WTC11 (cell line): ENCODE measurements around the gene RPL36A. TPM values are rescaled to one million over a fixed set of nuclear protein-coding genes. Genes with fewer than 3 reads are reported as not detected.

ENCODE experiments used
- ATAC-seq: fragments of 200-7000 bp; cut with Tn5 transposase; 2 replicates; pipeline ENCODE4 v1.10.0; 2021; ENCODE audit warnings: mild to moderate bottlenecking, moderate library complexity
- CTCF ChIA-PET: fragments of 300-600 bp; sonication (Branson Sonifier 250); formaldehyde crosslinking; loops from one replicate; lab custom pipeline; 2021; ENCODE audit warnings: antibody characterized with exemption; lab: Charles Lee
- POLR2A ChIA-PET: fragments of 350-600 bp; sonication (Branson Sonifier 250); formaldehyde crosslinking; loops from one replicate; lab custom pipeline; 2021; ENCODE audit warnings: antibody characterized with exemption; lab: Charles Lee
- DNase-seq: peaks from one replicate; pipeline ENCODE4 v3.0.0; 2021; ENCODE audit warnings: low spot score
- H3K27ac Mint-ChIP-seq: 2 replicates; pipeline ENCODE4 v1.8.0; 2021; ENCODE audit warnings: mixed read lengths
- H3K27me3 Mint-ChIP-seq: 2 replicates; pipeline ENCODE4 v1.8.0; 2021; ENCODE audit warnings: low read depth, mild to moderate bottlenecking, moderate library complexity, mixed read lengths
- H3K36me3 Mint-ChIP-seq: 2 replicates; pipeline ENCODE4 v1.8.0; 2021; ENCODE audit warnings: mixed read lengths
- H3K4me1 Mint-ChIP-seq: 2 replicates; pipeline ENCODE4 v1.8.0; 2022; ENCODE audit warnings: mixed read lengths
- H3K4me3 Mint-ChIP-seq: 2 replicates; pipeline ENCODE4 v1.8.0; 2021; ENCODE audit warnings: mild to moderate bottlenecking, moderate library complexity, mixed read lengths
- H3K9me3 Mint-ChIP-seq: 2 replicates; pipeline ENCODE4 v1.8.0; 2021; ENCODE audit warnings: mixed read lengths
- CBFB ChIP-seq: sonication (generic); formaldehyde crosslinking; IDR thresholded peaks from 2 replicates; pipeline ENCODE4 v1.8.1; 2022; ENCODE audit warnings: mild to moderate bottlenecking, low read depth, missing genetic modification reagents
- E2F4 ChIP-seq: sonication (generic); formaldehyde crosslinking; IDR thresholded peaks from 2 replicates; pipeline ENCODE4 v1.8.1; 2022; ENCODE audit warnings: low read depth, mild to moderate bottlenecking, moderate library complexity, missing genetic modification reagents, borderline replicate concordance
- E2F5 ChIP-seq: sonication (generic); formaldehyde crosslinking; IDR thresholded peaks from 2 replicates; pipeline ENCODE4 v1.8.1; 2022; ENCODE audit warnings: mild to moderate bottlenecking, moderate library complexity, missing genetic modification reagents
- FOXP1 ChIP-seq: sonication (generic); formaldehyde crosslinking; IDR thresholded peaks from 2 replicates; pipeline ENCODE4 v1.8.0; 2022; ENCODE audit warnings: missing genetic modification reagents, mild to moderate bottlenecking, moderate library complexity, borderline replicate concordance
- GRHL2 ChIP-seq: fragments of 250-450 bp; sonication (Bioruptor Pico); IDR thresholded peaks from 2 replicates; pipeline ENCODE4 v1.8.0; 2022; ENCODE audit warnings: mild to moderate bottlenecking, moderate library complexity; ENCODE audit not compliant: insufficient replicate concordance, severe bottlenecking
- IRF2 ChIP-seq: sonication (generic); formaldehyde crosslinking; IDR thresholded peaks from 2 replicates; pipeline ENCODE4 v1.8.0; 2022; ENCODE audit warnings: low read depth, missing genetic modification reagents, borderline replicate concordance
- JUN ChIP-seq: sonication (generic); formaldehyde crosslinking; IDR thresholded peaks from 2 replicates; pipeline ENCODE4 v1.8.0; 2023; ENCODE audit warnings: mild to moderate bottlenecking, missing genetic modification reagents
- USF2 ChIP-seq: sonication (generic); formaldehyde crosslinking; IDR thresholded peaks from 2 replicates; pipeline ENCODE4 v1.8.1; 2023; ENCODE audit warnings: mild to moderate bottlenecking, missing genetic modification reagents, moderate library complexity
- ZBTB43 ChIP-seq: sonication (generic); formaldehyde crosslinking; IDR thresholded peaks from 2 replicates; pipeline ENCODE4 v1.8.1; 2023; ENCODE audit warnings: mild to moderate bottlenecking, missing genetic modification reagents
- ZNF263 ChIP-seq: sonication (generic); formaldehyde crosslinking; IDR thresholded peaks from 2 replicates; pipeline ENCODE4 v1.8.1; 2022; ENCODE audit warnings: low read depth, mild to moderate bottlenecking, moderate library complexity, missing genetic modification reagents
- total RNA-seq: library from RNA; stranded (reverse); gene quantifications from 3 replicates; pipeline ENCODE4 v1.2.3, GENCODE V29; 2021
- TF ChIP-seq, protein P1 (sequence below): fragments of 250-450 bp; sonication (Bioruptor Pico); IDR thresholded peaks from 2 replicates; pipeline ENCODE4 v1.9.0; 2021; ENCODE audit warnings: moderate library complexity, mild to moderate bottlenecking, inconsistent platforms, borderline replicate concordance
- TF ChIP-seq, protein P2 (sequence below): sonication (generic); formaldehyde crosslinking; IDR thresholded peaks from 2 replicates; pipeline ENCODE4 v1.8.0; 2022; ENCODE audit warnings: mild to moderate bottlenecking, missing genetic modification reagents
- TF ChIP-seq, protein P3 (sequence below): sonication (generic); formaldehyde crosslinking; IDR thresholded peaks from 2 replicates; pipeline ENCODE4 v1.8.0; 2023; ENCODE audit warnings: missing genetic modification reagents
- TF ChIP-seq, protein P4 (sequence below): fragments of 250-450 bp; sonication (Bioruptor Pico); IDR thresholded peaks from 2 replicates; pipeline ENCODE4 v1.9.0; 2021; ENCODE audit warnings: mild to moderate bottlenecking
- TF ChIP-seq, protein P5 (sequence below): fragments of 250-450 bp; sonication (Bioruptor Pico); conservative IDR thresholded peaks from 2 replicates; pipeline ENCODE4 v1.9.0; 2021; ENCODE audit warnings: mild to moderate bottlenecking
- TF ChIP-seq, protein P6 (sequence below): sonication (generic); formaldehyde crosslinking; IDR thresholded peaks from 2 replicates; pipeline ENCODE4 v1.8.1; 2022; ENCODE audit warnings: low read depth, missing genetic modification reagents, borderline replicate concordance

The RPL36A gene
- total RNA-seq, 1 experiment from 2014 or later = 320 TPM

GRCh38 chrX:101362116-101362515, 28.7 kb upstream of the RPL36A start:
- DNase-seq (no peak), ATAC-seq (no peak)
- POLR2A ChIA-PET = no interaction called here
- Mint-ChIP-seq H3K27me3 (no peaks in the 10 kb centered on the region), H3K27ac (no peak overlapping the region), H3K9me3 (no peaks in the 10 kb centered on the region), H3K4me3 (no peak overlapping the region), H3K36me3 (no peaks in the 10 kb centered on the region), H3K4me1 (no peaks in the 10 kb centered on the region)
- no peak for TF ChIP-seq FOXP1 (CRISPR knock-in tag)
- no peak for TF ChIP-seq E2F4 (CRISPR knock-in tag)
- TF ChIP-seq, protein P1, sequence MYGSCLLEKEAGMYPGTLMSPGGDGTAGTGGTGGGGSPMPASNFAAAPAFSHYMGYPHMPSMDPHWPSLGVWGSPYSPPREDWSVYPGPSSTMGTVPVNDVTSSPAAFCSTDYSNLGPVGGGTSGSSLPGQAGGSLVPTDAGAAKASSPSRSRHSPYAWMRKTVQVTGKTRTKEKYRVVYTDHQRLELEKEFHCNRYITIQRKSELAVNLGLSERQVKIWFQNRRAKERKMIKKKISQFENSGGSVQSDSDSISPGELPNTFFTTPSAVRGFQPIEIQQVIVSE (CRISPR knock-in tag) = no peak
- TF ChIP-seq E2F5 (CRISPR knock-in tag) = no peak
- TF ChIP-seq, protein P2, sequence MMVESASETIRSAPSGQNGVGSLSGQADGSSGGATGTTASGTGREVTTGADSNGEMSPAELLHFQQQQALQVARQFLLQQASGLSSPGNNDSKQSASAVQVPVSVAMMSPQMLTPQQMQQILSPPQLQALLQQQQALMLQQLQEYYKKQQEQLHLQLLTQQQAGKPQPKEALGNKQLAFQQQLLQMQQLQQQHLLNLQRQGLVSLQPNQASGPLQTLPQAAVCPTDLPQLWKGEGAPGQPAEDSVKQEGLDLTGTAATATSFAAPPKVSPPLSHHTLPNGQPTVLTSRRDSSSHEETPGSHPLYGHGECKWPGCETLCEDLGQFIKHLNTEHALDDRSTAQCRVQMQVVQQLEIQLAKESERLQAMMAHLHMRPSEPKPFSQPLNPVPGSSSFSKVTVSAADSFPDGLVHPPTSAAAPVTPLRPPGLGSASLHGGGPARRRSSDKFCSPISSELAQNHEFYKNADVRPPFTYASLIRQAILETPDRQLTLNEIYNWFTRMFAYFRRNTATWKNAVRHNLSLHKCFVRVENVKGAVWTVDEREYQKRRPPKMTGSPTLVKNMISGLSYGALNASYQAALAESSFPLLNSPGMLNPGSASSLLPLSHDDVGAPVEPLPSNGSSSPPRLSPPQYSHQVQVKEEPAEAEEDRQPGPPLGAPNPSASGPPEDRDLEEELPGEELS (CRISPR knock-in tag) = no peak
- TF ChIP-seq, protein P3, sequence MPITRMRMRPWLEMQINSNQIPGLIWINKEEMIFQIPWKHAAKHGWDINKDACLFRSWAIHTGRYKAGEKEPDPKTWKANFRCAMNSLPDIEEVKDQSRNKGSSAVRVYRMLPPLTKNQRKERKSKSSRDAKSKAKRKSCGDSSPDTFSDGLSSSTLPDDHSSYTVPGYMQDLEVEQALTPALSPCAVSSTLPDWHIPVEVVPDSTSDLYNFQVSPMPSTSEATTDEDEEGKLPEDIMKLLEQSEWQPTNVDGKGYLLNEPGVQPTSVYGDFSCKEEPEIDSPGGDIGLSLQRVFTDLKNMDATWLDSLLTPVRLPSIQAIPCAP (CRISPR knock-in tag) = no peak
- no peak for TF ChIP-seq ZNF263
- CTCF ChIA-PET = no interaction called here

GRCh38 chrX:101362757-101363156, 28.1 kb upstream of the RPL36A start:
- H3K36me3 Mint-ChIP-seq = no peaks in the 10 kb centered on the region
- no peak overlapping the region for H3K4me3 Mint-ChIP-seq
- no peaks in the 10 kb centered on the region for H3K9me3 Mint-ChIP-seq
- H3K27me3 Mint-ChIP-seq = no peaks in the 10 kb centered on the region
- no peaks in the 10 kb centered on the region for H3K4me1 Mint-ChIP-seq
- H3K27ac Mint-ChIP-seq = no peak overlapping the region
- ATAC-seq (no peak), DNase-seq (no peak)
- CTCF ChIA-PET = no interaction called here
- POLR2A ChIA-PET = no interaction called here
- TF ChIP-seq, protein P4, sequence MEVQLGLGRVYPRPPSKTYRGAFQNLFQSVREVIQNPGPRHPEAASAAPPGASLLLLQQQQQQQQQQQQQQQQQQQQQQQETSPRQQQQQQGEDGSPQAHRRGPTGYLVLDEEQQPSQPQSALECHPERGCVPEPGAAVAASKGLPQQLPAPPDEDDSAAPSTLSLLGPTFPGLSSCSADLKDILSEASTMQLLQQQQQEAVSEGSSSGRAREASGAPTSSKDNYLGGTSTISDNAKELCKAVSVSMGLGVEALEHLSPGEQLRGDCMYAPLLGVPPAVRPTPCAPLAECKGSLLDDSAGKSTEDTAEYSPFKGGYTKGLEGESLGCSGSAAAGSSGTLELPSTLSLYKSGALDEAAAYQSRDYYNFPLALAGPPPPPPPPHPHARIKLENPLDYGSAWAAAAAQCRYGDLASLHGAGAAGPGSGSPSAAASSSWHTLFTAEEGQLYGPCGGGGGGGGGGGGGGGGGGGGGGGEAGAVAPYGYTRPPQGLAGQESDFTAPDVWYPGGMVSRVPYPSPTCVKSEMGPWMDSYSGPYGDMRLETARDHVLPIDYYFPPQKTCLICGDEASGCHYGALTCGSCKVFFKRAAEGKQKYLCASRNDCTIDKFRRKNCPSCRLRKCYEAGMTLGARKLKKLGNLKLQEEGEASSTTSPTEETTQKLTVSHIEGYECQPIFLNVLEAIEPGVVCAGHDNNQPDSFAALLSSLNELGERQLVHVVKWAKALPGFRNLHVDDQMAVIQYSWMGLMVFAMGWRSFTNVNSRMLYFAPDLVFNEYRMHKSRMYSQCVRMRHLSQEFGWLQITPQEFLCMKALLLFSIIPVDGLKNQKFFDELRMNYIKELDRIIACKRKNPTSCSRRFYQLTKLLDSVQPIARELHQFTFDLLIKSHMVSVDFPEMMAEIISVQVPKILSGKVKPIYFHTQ (CRISPR knock-in tag) = no peak
- TF ChIP-seq CBFB = no peak
- TF ChIP-seq, protein P5, sequence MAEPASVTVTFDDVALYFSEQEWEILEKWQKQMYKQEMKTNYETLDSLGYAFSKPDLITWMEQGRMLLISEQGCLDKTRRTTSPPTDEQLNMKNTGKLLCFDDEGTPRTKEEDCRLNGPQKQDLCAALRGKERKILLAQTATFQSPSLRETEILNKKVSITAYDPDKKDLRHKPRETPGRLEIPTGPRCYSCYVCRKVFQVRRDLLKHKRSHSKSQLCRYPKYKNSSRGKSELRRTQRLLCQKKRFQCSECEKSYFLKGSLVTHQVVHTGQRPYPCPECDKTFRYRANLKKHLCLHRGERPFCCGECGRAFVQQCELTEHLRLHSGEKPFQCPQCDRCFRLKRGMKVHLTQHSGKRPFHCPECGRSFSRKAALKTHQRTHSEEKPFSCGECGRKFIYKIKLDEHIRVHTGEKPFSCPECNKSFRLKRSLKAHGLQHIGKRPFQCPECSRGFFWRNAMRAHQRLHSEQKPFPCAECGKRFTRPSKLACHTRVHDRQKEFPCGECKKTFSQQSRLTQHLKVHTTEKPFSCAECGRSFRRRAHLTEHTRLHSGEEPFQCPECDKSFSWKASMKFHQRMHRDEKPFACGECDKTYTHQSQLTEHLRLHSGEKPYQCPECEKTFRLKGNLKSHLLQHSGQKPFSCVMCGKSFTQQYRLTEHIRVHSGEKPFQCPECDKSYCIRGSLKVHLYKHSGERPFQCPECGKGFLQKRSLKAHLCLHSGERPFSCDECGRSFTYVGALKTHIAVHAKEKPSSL (CRISPR knock-in tag) = no peak
- TF ChIP-seq, protein P6, sequence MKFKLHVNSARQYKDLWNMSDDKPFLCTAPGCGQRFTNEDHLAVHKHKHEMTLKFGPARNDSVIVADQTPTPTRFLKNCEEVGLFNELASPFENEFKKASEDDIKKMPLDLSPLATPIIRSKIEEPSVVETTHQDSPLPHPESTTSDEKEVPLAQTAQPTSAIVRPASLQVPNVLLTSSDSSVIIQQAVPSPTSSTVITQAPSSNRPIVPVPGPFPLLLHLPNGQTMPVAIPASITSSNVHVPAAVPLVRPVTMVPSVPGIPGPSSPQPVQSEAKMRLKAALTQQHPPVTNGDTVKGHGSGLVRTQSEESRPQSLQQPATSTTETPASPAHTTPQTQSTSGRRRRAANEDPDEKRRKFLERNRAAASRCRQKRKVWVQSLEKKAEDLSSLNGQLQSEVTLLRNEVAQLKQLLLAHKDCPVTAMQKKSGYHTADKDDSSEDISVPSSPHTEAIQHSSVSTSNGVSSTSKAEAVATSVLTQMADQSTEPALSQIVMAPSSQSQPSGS (CRISPR knock-in tag) = no peak
- no peak for TF ChIP-seq JUN (CRISPR knock-in tag)
- no peak for TF ChIP-seq ZBTB43
- no peak for TF ChIP-seq GRHL2 (CRISPR knock-in tag)
- TF ChIP-seq USF2 (CRISPR knock-in tag) = no peak
- TF ChIP-seq IRF2 (CRISPR knock-in tag) = no peak
